ENCODE results near the gene LAMA5. TPM values are rescaled to one million over a fixed set of nuclear protein-coding genes. Genes with fewer than 3 reads are reported as not detected.

LAMA5 gene
- total and polyA plus RNA-seq, 2 experiments from 2014 or later: 201 to 298 TPM

DNA sequence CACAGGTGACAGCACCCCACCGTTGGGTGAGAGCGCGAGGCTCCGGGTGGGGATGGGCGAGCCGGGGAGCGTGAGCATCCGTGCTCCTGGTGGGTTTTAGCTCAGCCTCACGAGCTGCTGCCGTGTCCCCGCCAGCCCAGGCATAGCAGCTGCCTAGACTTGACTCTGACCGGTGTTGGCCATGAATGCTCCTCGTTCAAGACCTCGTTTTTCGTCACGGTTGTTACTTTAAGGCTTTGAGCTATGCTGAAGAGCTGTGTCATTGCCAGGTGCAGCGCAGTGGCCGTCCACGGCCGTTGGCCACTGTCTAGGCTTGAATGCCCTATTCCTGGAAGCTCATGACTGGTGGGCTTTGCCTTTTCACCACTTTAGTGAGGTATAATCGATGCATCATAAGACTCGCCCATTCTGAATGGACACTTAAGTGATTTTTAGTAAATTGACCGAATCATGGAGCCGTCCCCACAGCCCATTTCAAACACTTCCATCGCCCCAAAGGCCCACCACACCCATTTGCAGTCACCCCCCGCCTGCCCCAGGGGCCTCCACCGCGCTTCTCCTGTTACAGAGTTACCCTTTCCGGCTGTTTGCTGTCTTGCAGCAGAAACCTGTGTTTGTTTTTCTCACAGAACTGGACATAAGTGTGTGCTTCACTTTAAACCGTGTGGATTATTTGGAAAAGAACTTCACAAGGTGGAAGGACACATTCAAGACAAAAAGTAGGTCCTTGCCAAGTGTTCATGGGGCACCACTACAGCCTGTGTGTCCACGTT, 85.8 kb downstream of the LAMA5 start (continued):
- TF ChIP-seq, protein P1, sequence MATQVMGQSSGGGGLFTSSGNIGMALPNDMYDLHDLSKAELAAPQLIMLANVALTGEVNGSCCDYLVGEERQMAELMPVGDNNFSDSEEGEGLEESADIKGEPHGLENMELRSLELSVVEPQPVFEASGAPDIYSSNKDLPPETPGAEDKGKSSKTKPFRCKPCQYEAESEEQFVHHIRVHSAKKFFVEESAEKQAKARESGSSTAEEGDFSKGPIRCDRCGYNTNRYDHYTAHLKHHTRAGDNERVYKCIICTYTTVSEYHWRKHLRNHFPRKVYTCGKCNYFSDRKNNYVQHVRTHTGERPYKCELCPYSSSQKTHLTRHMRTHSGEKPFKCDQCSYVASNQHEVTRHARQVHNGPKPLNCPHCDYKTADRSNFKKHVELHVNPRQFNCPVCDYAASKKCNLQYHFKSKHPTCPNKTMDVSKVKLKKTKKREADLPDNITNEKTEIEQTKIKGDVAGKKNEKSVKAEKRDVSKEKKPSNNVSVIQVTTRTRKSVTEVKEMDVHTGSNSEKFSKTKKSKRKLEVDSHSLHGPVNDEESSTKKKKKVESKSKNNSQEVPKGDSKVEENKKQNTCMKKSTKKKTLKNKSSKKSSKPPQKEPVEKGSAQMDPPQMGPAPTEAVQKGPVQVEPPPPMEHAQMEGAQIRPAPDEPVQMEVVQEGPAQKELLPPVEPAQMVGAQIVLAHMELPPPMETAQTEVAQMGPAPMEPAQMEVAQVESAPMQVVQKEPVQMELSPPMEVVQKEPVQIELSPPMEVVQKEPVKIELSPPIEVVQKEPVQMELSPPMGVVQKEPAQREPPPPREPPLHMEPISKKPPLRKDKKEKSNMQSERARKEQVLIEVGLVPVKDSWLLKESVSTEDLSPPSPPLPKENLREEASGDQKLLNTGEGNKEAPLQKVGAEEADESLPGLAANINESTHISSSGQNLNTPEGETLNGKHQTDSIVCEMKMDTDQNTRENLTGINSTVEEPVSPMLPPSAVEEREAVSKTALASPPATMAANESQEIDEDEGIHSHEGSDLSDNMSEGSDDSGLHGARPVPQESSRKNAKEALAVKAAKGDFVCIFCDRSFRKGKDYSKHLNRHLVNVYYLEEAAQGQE (IDR thresholded peaks at IDR 0.05; ENCODE audit: unreplicated experiment): no peak
- no peak for TF ChIP-seq NANOG (IDR thresholded peaks at IDR 0.05; ENCODE audit: borderline replicate concordance)
- no peak for TF ChIP-seq POLR2AphosphoS5 (IDR thresholded peaks at IDR 0.05; ENCODE audit: low read depth)
- TF ChIP-seq CREB1 (CRISPR knock-in tag; IDR thresholded peaks at IDR 0.05; ENCODE audit: low read depth): no peak
- TF ChIP-seq, protein P2, sequence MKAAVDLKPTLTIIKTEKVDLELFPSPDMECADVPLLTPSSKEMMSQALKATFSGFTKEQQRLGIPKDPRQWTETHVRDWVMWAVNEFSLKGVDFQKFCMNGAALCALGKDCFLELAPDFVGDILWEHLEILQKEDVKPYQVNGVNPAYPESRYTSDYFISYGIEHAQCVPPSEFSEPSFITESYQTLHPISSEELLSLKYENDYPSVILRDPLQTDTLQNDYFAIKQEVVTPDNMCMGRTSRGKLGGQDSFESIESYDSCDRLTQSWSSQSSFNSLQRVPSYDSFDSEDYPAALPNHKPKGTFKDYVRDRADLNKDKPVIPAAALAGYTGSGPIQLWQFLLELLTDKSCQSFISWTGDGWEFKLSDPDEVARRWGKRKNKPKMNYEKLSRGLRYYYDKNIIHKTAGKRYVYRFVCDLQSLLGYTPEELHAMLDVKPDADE (IDR thresholded peaks at IDR 0.05): no peak
- TF ChIP-seq ZNF331 (CRISPR knock-in tag; IDR thresholded peaks at IDR 0.05; ENCODE audit: low read depth): no peak
- TF ChIP-seq STAT1 (IDR thresholded peaks at IDR 0.05; ENCODE audit: unreplicated experiment): no peak

GRCh38 chr20:62280303-62280702, 86.8 kb downstream of the LAMA5 start:
- peaks cover 43% of the 10 kb centered on the region for H3K36me3 Mint-ChIP-seq (ENCODE audit: low read depth)
- Histone ChIP-seq H3K4me2 (no peak overlapping the region), H2AFZ (no peak overlapping the region), H3K36me3 (ENCODE audit: insufficient read depth) (peaks cover 16% of the 10 kb centered on the region; the same call in 1 of the 2 replicates), H3K27ac (ENCODE audit: low read depth) (no peak overlapping the region), H3K9me2 (ENCODE audit: insufficient read depth) (no peaks in the 10 kb centered on the region), H3K4me1 (ENCODE audit: insufficient read depth) (no peaks in the 10 kb centered on the region), H3K27me3 (ENCODE audit: insufficient read depth) (no peaks in the 10 kb centered on the region), H3K79me2 (replicated peaks; ENCODE audit: insufficient read depth) (no peaks in the 10 kb centered on the region), H3F3A (replicated peaks; ENCODE audit: low read depth) (0 out of 2 replicates have a peak, but pooled peaks cover 1% of the 10 kb centered on the region), H3K4me3 (no peak overlapping the region), H4K20me1 (replicated peaks; ENCODE audit: insufficient read depth) (no peaks in the 10 kb centered on the region; the same call in 1 of the 2 replicates)
- no peaks in the 10 kb centered on the region for H3K27me3 Mint-ChIP-seq (ENCODE audit: insufficient read depth, low read depth, poor library complexity)
- no peaks in the 10 kb centered on the region for H3K9me3 Mint-ChIP-seq
- no peak overlapping the region for H3K4me3 Mint-ChIP-seq
- H3K4me1 Mint-ChIP-seq: no peaks in the 10 kb centered on the region; the same call in 2 of the 3 replicates
- ATAC-seq: no peak
- no peak for DNase-seq (ENCODE audit: low spot score)
- no peak overlapping the region for H3K27ac Mint-ChIP-seq
- TF ChIP-seq ZNF462 (CRISPR knock-in tag; IDR thresholded peaks at IDR 0.05) (no peak), EZH2 (IDR thresholded peaks at IDR 0.05; ENCODE audit: low read depth, unreplicated experiment) (no peak), CREB1 (CRISPR knock-in tag; IDR thresholded peaks at IDR 0.05; ENCODE audit: low read depth) (no peak), ZNF114 (CRISPR knock-in tag; IDR thresholded peaks at IDR 0.05) (no peak), EZH2phosphoT487 (IDR thresholded peaks at IDR 0.05; ENCODE audit: unreplicated experiment) (no peak), NANOG (IDR thresholded peaks at IDR 0.05; ENCODE audit: borderline replicate concordance) (no peak), ZNF331 (CRISPR knock-in tag; IDR thresholded peaks at IDR 0.05; ENCODE audit: low read depth) (no peak)
- TF ChIP-seq, protein P2 (IDR thresholded peaks at IDR 0.05): no peak

Data from GM23338 (cell line).